H1 (cell line): ENCODE measurements around the gene ITGB2. TPM values are rescaled to one million over a fixed set of nuclear protein-coding genes. Genes with fewer than 3 reads are reported as not detected.

ENCODE experiments used
- POLR2AphosphoS5 ChIP-seq: IDR thresholded peaks from 2 replicates; pipeline ENCODE4 v1.6.1; 2011; ENCODE audit warnings: low read depth, low read length
- SIN3A ChIP-seq, 2 experiments: IDR thresholded peaks in 1 of 2; conservative IDR thresholded peaks in 1 of 2; 2 replicates each; pipeline ENCODE4 v1.6.1; 2011 to 2012; ENCODE audit warnings: low read length in 2 of 2, improper control_type of control experiment in 1 of 2, low read depth in 1 of 2, mild to moderate bottlenecking in 1 of 2
- polyA plus RNA-seq, 7 experiments: library from polyadenylated mRNA; depleted of rRNA in 3 of 7; stranded (reverse) in 5 of 7; unstranded in 2 of 7; fragments of >200 nt in 5 of 7; fragments of 200-250 nt in 2 of 7; gene quantifications; 1 replicate in 5 of 7; 2 replicates in 1 of 7; 4 replicates in 1 of 7; pipeline versions ENCODE4 v1.2.1 to v1.2.3, GENCODE V29; 2011 to 2013; ENCODE audit warnings: missing spikeins in 2 of 7, mixed read lengths in 2 of 7
- total RNA-seq: library from RNA; stranded (reverse); fragmentation: NEBNext Ultra II Directional; extraction: Animal tissue kit (Norgen Biotek cat#: 25700); gene quantifications from 2 replicates; pipeline ENCODE4 v1.2.1, GENCODE V29; 2021
- TF ChIP-seq, protein P1 (sequence below): IDR thresholded peaks from 2 replicates; pipeline ENCODE4 v1.6.1; 2011; ENCODE audit warnings: low read depth, mild to moderate bottlenecking, low read length; ENCODE audit not compliant: insufficient read depth

ITGB2 gene
- total and polyA plus RNA-seq, 2 of the 8 experiments (the other 6 are each of a cell fraction or from before 2014, with no cell fraction given): 0.24 to 0.63 TPM

- TF ChIP-seq, protein P1, sequence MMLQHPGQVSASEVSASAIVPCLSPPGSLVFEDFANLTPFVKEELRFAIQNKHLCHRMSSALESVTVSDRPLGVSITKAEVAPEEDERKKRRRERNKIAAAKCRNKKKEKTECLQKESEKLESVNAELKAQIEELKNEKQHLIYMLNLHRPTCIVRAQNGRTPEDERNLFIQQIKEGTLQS: no peak
- TF ChIP-seq SIN3A (conservative IDR thresholded peaks at IDR 0.05 in 1 of 2, IDR thresholded peaks at IDR 0.05 in 1 of 2; ENCODE audit: low read depth in 1 of 2, low read length in 2 of 2) (no peak), POLR2AphosphoS5 (no peak)
These were observed 57.6 kb downstream of the ITGB2 start (continued) for GRCh38 chr21:44862869-44863685.
